Transverse colon (tissue), 4 donors: Measurements from ENCODE around the gene PBX3.

Experiments used
- EP300 ChIP-seq: sonication (generic); formaldehyde crosslinking; IDR thresholded peaks from one replicate; pipeline ENCODE4 v1.6.1; 2017; ENCODE audit warnings: antibody characterized with exemption, low read depth
- POLR2A ChIP-seq: fragments of 450-650 bp; IDR thresholded peaks from one replicate; pipeline ENCODE4 v1.6.1; 2016; ENCODE audit warnings: antibody characterized with exemption, mild to moderate bottlenecking, moderate library complexity
- POLR2AphosphoS5 ChIP-seq, 3 donors: sonication (generic); formaldehyde crosslinking; IDR thresholded peaks; one replicate each; pipeline ENCODE4 v1.6.1; 2016; ENCODE audit warnings: antibody characterized with exemption in 3 of 3
- TF ChIP-seq, protein P1 (sequence below), 5 experiments: fragments of 200-600 bp in 3 of 5; fragments of 450-650 bp in 2 of 5; sonication (generic) in 3 of 5; IDR thresholded peaks; 1 replicate in 2 of 5; 2 replicates in 3 of 5; pipeline ENCODE4 v1.5.1; 2016 to 2017; ENCODE audit warnings: antibody characterized with exemption in 5 of 5, inconsistent platforms in 3 of 5, mild to moderate bottlenecking in 2 of 5, moderate library complexity in 1 of 5

DNA sequence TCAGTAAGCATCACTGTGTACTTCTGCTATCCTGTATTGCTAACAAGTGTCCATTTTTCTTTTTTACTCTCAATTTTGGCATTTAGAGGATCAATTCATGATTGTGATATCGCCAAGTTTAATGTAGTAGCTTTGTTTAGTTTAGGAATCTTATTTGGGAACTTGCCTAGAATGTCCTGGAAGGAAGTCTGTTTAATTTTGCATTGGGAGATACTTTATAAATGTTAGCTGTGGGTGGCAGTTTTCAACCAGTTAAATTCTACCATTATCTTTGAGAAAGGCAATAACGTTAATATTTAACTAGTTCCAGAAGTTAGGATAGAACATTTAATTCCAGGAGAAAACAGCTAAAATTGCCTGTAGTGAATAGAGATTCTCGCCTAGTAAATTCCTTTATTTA is 78.6 kb downstream of the PBX3 start:
- TF ChIP-seq, protein P1, sequence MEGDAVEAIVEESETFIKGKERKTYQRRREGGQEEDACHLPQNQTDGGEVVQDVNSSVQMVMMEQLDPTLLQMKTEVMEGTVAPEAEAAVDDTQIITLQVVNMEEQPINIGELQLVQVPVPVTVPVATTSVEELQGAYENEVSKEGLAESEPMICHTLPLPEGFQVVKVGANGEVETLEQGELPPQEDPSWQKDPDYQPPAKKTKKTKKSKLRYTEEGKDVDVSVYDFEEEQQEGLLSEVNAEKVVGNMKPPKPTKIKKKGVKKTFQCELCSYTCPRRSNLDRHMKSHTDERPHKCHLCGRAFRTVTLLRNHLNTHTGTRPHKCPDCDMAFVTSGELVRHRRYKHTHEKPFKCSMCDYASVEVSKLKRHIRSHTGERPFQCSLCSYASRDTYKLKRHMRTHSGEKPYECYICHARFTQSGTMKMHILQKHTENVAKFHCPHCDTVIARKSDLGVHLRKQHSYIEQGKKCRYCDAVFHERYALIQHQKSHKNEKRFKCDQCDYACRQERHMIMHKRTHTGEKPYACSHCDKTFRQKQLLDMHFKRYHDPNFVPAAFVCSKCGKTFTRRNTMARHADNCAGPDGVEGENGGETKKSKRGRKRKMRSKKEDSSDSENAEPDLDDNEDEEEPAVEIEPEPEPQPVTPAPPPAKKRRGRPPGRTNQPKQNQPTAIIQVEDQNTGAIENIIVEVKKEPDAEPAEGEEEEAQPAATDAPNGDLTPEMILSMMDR (IDR thresholded peaks at IDR 0.05): no peak
- no peak for TF ChIP-seq POLR2A
- TF ChIP-seq EP300: no peak
- TF ChIP-seq POLR2AphosphoS5 (IDR thresholded peaks at IDR 0.05): no peak
